Epithelial cell of proximal tubule (primary cell): ENCODE results near the gene PTBP1. TPM values are rescaled to one million over a fixed set of nuclear protein-coding genes. Genes with fewer than 3 reads are reported as not detected.
A peak's percentile ranks its signal among the peaks of the same experiment; 100 is the strongest.

Experiments
- DNase-seq: peaks from one replicate; pipeline ENCODE4 v3.0.0-alpha.2; 2011; ENCODE audit warnings: low read depth
- H3K4me3 ChIP-seq: 2 replicates; pipeline ENCODE4 v1.5.1; 2011; ENCODE audit warnings: low read depth, mild to moderate bottlenecking, low read length
- total RNA-seq: library from RNA; depleted of rRNA; stranded (reverse); fragments of >200 nt; gene quantifications from 2 replicates; pipeline ENCODE4 v1.2.3, GENCODE V29; 2015
- TF ChIP-seq, protein P1 (sequence below): conservative IDR thresholded peaks from 2 replicates; pipeline ENCODE4 v1.5.1; 2012; ENCODE audit warnings: low read depth, mild to moderate bottlenecking, low read length

The PTBP1 gene
- total RNA-seq, 1 donor from 2014 or later = 186 TPM

DNA sequence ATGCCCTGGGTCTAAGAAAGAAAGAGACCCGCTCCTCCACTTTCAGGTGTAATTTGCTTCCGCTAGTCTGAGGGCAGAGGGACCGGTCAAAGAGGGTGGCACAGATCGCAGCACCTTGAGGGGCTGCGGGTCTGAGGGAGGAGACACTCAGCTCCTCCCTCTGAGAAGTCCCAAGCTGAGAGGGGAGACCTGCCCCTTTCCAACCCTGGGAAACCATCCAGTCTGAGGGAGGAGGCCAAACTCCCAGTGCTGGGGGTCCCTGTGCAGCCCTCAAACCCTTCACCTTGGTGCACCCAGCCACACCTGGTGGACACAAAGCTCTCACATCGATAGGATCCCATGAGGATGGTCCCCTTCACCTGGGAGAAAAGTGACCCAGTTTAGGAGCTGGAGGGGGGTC is 33.4 kb upstream of the PTBP1 start:
- TF ChIP-seq, protein P1, sequence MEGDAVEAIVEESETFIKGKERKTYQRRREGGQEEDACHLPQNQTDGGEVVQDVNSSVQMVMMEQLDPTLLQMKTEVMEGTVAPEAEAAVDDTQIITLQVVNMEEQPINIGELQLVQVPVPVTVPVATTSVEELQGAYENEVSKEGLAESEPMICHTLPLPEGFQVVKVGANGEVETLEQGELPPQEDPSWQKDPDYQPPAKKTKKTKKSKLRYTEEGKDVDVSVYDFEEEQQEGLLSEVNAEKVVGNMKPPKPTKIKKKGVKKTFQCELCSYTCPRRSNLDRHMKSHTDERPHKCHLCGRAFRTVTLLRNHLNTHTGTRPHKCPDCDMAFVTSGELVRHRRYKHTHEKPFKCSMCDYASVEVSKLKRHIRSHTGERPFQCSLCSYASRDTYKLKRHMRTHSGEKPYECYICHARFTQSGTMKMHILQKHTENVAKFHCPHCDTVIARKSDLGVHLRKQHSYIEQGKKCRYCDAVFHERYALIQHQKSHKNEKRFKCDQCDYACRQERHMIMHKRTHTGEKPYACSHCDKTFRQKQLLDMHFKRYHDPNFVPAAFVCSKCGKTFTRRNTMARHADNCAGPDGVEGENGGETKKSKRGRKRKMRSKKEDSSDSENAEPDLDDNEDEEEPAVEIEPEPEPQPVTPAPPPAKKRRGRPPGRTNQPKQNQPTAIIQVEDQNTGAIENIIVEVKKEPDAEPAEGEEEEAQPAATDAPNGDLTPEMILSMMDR = no peak
- DNase-seq = no peak
- H3K4me3 ChIP-seq = no peak overlapping the region

DNA sequence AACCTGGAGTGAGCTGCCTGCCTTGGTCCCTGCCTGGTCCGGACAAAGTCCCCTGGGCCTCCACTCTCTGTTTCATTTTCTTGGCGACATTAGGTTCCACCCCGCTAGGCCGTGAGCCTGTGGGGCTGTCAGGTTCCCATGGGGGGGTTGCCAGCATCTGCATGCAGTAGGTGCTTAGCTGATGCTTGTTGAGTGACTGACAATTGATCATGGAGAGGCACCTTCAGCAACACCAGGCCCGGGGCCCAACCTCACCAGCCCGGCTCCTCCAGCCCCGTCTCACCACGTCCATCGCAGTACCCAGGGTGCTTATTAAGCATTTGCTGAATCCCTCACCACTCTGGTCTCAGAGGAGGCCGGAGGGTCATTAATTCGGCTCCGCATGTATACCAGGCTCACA is 33.0 kb upstream of the PTBP1 start:
- DNase-seq = no peak
- no peak overlapping the region for H3K4me3 ChIP-seq
- TF ChIP-seq, protein P1 = no peak

DNA sequence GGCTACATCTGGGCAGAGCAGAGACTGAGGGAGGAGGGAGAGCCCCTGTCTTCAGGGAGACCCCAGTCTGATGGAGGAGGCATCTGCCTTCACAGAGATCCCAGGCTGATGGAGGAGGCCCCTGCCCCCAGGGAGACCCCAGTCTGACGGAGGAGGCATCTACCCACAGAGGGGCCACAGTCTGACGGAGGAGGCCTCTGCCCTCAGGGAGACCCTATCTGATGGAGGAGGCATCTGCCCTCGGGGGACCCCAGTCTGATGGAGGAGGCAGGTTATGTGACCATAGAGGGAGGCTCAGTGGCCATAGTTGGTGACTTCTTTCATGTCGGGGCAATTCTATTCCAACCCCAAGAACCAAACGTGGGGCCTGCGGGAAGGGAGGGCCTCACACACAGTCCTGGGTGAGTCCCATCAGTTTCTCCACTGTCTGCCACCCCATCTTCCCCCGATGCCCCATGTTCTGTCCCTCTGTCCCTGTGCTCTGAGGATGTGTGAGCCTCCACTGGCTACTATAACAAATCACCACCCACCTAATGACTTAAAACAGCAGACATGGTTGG is 32.0 kb upstream of the PTBP1 start:
- no peak overlapping the region for H3K4me3 ChIP-seq
- TF ChIP-seq, protein P1 = no peak
- no peak for DNase-seq

DNA sequence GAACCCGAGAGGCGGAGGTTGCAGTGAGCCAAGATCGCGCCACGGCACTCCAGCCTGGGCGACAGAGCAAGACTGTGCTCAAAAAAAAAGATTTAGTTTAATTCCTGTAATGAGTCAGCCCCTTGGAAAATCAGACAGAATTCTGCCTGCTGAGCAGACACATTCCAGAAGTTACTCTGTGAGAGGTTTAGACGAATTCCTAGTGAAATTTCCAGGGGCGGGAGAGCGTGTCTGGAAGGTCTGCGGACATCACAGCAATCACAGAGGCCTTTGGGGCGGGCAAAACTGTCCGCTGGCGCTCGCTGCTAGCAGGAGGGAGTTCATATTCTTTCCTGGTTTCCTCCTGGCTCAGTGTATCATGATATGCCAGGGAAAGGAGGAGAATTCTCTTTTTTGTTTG is 28.8 kb upstream of the PTBP1 start:
- TF ChIP-seq, protein P1 = no peak
- peak; percentile 83 for DNase-seq
- no peak overlapping the region for H3K4me3 ChIP-seq

DNA sequence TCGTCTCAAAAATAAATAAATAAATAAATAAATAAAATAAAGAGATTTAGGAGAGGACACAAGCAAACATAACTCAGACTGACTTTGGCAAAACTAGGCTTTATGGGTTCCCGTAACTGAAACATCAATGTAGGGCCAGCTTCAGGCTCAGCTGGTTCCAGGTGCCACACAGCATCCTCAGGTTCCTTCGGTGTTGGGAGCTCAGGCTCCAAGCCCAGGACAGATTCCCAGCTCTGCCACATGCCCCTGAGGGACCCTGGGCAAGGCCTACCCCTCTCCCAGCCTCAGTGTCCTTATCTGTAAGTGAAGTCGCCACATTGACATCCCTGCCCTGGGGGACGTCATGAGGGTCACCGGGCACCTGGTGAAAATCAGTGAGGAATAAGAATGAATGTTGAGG is 27.6 kb upstream of the PTBP1 start:
- H3K4me3 ChIP-seq = no peak overlapping the region
- TF ChIP-seq, protein P1 = no peak
- no peak for DNase-seq

DNA sequence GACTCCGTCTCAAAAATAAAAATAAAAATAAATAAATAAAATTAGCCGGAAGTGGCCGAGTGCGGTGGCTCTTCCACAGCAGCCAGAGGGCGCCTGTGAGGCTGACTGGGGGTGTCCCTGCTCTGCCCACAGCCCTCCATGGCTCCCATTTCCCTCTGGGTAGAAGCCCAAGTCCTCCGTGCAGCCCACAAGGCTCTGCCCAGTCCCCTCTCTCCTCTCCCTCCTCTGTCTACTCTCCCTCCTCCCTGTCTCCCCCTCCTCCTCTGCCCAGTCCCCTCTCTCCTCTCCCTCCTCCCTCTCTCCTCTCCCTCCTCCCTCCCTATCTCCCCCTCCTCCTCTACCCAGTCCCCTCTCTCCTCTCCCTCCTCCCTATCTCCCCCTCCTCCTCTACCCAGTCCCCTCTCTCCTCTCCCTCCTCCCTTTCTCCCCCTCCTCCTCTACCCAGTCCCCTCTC is 25.9 kb upstream of the PTBP1 start:
- TF ChIP-seq, protein P1 = peak; percentile 66
- no peak for DNase-seq
- no peak overlapping the region for H3K4me3 ChIP-seq

DNA sequence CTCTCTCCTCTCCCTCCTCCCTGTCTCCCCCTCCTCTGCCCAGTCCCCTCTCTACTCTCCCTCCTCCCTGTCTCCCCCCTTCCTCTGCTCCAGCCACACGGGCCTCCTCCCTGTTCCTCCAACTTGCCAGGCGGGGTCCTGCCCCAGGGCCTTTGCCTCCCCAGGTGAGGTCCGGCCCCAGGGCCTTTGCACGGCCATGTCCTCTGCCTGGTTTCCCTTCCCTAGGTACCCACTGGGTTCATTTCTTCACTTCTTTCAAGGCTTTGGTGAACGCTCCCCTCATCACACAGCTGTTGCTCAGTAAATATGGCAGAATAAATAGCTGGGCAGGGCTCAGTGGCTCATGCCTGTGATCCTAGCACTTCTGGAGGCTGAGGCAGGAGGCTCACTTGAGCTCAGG is 25.2 kb upstream of the PTBP1 start:
- H3K4me3 ChIP-seq = no peak overlapping the region
- TF ChIP-seq, protein P1 = no peak
- no peak for DNase-seq
